Gastrocnemius medialis (tissue), 4 donors: ENCODE data around the gene ROBO2.

Experiments
- POLR2A ChIP-seq, 2 donors: fragments of 450-650 bp; IDR thresholded peaks; one replicate each; pipeline ENCODE4 v1.6.1; 2017; ENCODE audit warnings: antibody characterized with exemption in 2 of 2, mild to moderate bottlenecking in 2 of 2, moderate library complexity in 2 of 2
- TF ChIP-seq, protein P1 (sequence below), 5 experiments: fragments of 450-650 bp in 3 of 5; fragments of 200-600 bp in 2 of 5; sonication (generic) in 2 of 5; IDR thresholded peaks in 4 of 5; conservative IDR thresholded peaks in 1 of 5; 1 replicate in 4 of 5; 2 replicates in 1 of 5; pipeline ENCODE4 v1.5.1; 2016 to 2019; ENCODE audit warnings: antibody characterized with exemption in 5 of 5, mild to moderate bottlenecking in 3 of 5, moderate library complexity in 3 of 5

DNA sequence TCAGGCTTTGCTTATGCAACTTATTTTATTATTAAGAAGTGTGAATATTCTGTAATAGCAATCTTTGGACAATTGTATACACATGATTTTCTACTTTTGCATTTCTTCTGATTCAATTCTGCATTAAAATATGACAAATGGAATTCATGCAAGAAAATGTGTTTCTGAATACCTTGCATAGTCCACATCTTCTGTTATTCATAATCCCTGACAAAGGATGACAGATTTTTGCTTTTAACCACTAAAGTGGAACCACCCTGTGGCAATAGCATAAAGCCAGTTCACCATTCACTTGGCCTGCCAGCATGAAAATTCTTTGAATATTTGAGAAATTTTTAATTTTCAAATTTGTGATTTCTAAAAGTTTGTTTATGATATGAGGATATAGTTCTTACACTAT, 397.0 kb downstream of the ROBO2 start:
- TF ChIP-seq POLR2A (IDR thresholded peaks at IDR 0.05), result no peak
- TF ChIP-seq, protein P1, sequence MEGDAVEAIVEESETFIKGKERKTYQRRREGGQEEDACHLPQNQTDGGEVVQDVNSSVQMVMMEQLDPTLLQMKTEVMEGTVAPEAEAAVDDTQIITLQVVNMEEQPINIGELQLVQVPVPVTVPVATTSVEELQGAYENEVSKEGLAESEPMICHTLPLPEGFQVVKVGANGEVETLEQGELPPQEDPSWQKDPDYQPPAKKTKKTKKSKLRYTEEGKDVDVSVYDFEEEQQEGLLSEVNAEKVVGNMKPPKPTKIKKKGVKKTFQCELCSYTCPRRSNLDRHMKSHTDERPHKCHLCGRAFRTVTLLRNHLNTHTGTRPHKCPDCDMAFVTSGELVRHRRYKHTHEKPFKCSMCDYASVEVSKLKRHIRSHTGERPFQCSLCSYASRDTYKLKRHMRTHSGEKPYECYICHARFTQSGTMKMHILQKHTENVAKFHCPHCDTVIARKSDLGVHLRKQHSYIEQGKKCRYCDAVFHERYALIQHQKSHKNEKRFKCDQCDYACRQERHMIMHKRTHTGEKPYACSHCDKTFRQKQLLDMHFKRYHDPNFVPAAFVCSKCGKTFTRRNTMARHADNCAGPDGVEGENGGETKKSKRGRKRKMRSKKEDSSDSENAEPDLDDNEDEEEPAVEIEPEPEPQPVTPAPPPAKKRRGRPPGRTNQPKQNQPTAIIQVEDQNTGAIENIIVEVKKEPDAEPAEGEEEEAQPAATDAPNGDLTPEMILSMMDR (IDR thresholded peaks at IDR 0.05 in 4 of 5, conservative IDR thresholded peaks at IDR 0.05 in 1 of 5), result no peak
